Embryonic facial prominence (tissue), 1 donor: Measurements from ENCODE around the gene SMOC2.

Experiments used
- DNase-seq: peaks from one replicate; pipeline ENCODE4 v3.0.0-alpha.2; 2016; ENCODE audit errors: extremely low spot score

Gene SMOC2, protein sequence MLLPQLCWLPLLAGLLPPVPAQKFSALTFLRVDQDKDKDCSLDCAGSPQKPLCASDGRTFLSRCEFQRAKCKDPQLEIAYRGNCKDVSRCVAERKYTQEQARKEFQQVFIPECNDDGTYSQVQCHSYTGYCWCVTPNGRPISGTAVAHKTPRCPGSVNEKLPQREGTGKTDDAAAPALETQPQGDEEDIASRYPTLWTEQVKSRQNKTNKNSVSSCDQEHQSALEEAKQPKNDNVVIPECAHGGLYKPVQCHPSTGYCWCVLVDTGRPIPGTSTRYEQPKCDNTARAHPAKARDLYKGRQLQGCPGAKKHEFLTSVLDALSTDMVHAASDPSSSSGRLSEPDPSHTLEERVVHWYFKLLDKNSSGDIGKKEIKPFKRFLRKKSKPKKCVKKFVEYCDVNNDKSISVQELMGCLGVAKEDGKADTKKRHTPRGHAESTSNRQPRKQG

DNA sequence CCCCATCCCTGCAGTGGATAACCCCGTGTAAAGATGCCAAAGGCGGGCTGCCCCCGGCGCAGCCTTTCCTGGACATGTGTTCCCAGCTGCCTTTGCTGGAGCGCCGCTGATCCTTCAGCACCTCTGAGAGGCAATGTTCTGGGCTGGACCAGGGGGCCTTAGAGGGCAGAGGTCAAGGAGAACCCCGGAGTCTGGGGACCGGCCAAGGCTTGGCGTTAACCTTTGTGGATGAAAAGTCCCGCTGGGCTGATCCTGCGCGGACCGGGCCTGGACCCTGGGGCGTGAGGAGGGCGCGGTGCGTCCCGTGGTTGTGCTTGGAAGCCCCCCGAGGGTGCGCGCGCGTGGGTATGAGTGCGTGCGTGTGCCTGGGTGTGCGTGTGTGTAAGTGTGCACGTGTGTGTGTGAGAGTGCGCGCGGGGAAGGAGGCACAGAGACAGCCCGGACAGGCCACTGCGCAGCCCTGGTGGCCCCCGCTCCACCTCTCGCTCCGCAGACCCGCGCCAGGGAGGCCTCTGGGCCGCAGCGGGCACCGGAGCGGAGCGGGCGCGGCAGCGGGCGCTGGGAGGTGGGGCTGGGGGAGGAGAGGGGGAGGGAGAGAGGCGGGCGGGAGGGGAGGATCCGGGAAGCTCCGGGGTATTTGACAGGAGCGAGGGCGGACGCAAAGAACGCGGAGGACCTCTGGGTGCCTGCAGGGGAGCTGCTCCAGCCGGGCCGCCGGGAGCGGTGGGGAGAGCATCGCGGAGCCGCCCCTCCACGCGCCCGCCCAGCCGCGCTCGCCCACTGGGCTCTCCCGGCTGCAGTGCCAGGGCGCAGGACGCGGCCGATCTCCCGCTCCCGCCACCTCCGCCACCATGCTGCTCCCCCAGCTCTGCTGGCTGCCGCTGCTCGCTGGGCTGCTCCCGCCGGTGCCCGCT lies at the start of gene SMOC2:
TSS of gene SMOC2 (plus strand) at position 665 of the 914 bp plus-strand sequence. CDS start at position 852, 187 bp downstream.
- DNase-seq, result peak; percentile 67

DNA sequence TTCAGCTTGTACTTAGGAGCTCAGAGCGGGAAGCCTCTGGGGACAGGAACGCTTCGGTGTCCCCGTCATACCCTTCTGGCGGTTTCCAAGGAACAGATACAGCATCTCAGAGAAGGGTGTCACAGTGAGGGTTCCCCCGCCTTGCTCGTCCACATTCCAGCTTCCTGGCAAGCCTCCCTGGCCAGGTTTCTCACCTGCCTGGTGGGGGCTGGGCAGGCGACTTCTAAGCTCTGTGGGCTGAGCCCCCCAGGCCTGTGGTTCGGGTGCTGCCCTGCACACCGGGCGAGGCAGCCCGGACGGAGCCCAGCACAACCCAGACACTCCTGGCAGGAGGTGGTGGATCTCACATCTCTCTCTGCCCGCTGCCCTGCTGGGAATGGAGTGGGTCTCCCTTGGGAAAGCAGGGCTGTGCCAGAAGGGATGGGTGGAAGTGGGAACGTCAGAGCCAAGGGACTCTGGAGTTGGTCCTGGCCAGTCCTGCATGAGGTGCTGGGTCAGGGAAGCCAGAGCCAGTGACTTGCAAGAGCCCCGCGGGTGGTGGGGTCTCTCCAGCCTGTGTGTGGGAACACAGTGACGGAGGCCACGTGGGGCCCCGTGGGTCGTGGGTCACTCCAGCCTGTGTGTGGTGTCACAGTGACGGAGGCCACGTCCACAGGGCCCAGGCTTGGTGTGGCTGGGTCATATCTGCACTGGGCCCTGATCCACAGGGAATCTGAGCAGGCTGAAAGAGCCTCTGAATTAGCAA lies 47.7 kb upstream of the SMOC2 start:
- DNase-seq, result no peak

DNA sequence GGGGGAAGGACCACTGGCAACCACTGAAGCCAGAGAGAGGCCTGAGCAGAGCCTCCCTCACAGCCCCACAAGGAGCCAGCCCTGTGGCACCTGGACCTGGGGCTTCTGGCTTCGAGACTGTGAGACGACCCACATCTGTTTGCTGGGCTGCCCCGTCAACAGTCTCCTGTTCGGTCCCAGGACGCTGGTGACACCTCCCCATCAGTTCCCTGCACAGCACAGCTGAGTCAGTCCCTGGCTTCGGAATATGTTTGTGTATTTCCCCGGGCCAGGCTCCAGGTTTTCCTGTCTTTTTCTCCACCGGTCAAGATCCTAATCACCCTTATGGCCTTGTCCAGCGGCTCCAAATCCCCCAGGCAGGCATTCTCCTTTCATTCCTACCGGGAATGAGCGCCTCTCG lies 46.4 kb upstream of the SMOC2 start:
- DNase-seq, result no peak

DNA sequence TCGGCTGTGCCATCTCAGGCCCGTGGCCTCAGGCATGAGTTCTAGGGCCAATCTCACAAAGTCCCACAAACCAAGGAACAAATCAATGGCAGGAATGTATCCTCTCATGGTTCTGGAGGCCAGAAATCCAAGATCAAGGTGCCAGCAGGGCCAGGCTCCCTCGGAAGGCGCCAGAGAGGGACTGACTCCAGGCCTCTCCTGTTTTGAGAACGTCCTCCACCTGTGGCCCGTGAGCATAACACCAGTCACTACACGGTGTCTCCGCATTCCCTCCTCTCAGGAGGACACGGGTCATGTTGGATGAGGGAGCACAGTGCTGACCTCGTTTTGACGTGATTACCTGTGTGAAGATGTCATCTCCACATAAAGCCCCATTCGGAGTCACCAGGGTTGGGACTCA lies 45.0 kb upstream of the SMOC2 start:
- no peak for DNase-seq

DNA sequence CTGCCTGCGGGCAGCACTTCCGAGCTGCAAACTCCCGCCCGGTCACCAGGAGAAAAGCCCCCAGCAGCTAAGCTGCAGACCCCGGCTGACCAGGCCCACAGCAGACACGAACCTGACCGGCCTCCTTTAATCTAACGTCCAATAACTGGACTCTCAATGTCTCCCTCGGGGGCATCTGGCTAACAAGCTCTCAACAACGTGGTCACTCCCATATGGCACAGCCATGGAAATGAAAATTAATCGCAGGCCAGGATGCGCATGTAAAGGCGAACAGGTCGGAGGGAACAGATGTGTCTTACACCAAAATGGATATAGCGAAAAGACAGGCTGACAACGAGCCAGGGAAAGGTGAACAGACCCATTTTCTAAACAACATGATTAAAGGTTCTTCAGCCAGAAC lies 44.4 kb upstream of the SMOC2 start:
- no peak for DNase-seq

DNA sequence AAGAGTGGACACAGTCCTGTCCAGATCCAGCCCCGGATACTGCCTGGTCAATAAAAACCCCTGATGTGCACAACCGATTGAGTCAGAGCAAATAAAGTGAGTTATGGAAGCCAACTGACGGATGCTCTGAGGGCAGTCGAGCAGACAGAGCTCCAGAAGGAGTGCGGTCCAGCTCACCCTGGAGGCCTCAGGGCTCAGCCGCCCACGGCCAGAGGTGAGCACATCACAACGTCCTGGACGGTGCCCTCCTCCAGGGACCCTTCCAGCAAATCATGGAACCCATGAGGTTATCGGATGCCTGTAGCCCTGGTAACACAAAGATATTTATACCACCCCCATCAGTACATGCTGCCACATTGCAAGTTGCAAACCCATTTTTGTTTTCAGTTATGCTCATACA lies 44.0 kb upstream of the SMOC2 start:
- no peak for DNase-seq

DNA sequence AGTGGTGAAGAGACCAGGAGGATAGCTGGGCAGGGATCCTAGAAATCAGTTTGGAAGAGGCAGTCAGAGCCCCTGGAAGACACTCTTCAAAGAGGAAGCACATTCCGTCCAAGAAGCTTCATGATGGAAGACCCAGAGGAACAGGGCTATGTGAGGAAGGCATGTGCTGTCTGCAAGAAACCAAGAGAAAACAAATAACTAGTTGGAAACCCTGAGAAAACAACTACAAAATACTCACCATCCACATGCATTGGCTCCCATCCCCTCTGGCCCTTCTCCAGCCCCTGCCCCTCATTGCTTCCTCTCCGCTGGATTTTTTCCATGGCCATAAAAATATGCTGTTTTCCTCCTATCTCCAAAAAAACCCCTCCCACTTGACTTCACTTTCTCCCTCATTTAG lies 40.9 kb upstream of the SMOC2 start:
- DNase-seq, result no peak

DNA sequence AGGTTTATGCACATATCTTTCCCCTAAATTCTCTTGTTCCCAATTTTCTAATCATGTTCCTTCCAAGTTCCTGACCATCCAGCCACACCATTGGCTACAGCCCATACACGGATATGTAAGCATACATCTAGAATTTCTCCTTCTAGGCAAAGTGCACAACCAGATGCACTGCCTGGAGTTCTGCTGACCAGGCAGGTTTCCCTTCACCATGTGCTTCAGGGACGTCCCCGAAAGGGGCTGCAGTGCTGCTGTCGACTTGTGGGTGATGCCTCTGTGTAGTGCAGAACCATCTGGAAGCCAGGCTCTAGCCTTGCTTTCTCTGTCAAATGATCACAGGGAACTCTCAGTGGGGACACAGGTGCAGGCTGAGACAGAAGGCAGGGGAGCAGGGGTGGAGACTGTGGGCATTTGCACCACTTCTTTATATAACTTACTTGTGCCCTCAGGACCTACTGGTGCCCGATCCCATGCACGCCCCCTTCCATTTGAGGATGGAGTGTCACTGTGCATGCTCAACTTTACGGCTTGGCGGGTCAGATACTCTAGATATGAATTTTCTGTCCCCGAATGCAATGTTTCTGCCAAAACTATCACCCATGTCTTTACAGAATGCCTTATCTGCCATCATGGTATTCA lies 37.5 kb upstream of the SMOC2 start:
- no peak for DNase-seq

DNA sequence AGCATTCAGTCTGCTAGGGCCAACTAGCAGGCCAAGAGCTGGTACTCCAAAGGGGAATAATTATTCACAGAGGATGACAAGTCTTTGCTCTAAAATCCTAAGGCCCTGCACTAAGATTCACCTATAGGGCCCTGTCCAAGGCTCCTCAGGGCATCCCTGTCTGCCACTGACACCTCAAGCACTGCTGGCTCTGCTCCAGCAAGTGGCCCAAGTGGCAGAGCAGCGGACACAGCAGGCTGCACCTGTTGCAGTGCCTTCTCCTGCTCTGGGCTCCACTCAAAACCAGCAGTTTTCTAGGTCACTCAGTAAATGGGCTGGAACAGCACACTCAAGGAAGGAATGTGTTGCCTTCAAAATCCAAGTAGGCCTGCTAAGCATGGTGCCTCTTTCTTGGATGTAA lies 36.4 kb upstream of the SMOC2 start:
- no peak for DNase-seq

DNA sequence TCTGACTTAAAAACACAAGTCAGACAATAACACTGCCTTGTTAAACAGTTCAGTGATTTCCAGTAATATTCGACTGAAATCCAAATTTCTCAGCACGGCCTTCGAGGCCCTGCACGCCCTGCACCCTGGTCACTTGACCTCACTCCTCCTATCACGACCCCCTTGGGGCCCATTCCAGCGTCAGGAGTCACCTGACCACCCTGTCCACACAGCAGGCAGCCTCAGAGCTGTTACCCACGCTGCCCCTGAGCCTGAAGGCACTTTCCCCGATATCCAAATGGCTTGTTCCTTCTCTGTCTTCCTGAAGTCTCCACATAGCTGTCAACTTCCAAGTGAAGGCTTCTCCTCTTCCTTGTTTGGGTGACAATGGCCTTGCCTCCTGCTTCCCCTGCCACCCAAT lies 33.1 kb upstream of the SMOC2 start:
- no peak for DNase-seq

DNA sequence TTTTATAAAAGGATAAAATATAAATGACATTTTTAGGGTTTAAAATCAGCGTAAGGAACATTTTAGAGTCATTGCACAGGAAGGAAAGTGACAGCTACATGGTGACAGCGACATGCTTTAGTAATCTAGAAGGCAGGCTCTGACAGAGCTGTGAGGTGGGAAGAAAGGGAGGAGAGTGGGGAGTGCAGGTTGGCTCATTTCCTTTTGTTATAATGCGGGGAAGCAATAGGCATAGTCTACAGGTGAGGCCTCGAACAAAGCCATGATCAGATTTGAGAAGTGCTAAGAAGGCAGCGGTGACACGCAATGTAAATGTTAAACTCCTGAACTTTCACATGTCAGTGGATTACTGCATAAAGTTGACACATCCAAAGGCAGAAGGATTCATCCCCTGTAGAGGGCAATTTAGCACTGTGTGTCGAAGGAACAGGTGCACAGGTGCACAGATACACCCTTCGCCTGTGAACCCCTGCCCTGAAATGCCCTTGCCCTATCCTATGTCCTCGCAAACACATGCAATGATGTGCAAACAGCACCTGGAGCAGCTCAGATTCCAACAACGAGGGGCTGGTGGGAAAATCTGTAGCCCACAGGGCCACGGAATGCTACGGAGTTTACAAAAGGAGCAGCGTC lies 32.4 kb upstream of the SMOC2 start:
- no peak for DNase-seq

DNA sequence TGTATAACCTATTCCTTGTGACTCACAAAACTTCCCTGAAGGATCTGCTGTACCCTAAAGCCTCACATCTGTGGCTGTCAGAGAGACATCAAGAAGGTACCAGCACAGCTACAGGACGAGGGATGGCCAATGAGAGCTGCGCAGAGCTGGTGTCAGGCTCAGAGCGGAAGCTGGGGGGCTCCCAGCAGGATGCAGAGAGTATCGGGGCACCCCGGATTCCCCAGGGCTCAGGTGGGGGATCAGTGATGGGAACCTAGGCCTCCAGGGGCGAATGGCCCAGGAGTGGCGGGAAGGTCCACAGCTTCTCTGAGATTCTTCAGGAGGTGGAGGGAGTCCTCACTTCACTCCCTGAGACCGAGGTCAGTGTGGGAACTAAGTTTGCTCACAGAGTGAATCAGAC lies 30.9 kb upstream of the SMOC2 start:
- DNase-seq, result no peak

DNA sequence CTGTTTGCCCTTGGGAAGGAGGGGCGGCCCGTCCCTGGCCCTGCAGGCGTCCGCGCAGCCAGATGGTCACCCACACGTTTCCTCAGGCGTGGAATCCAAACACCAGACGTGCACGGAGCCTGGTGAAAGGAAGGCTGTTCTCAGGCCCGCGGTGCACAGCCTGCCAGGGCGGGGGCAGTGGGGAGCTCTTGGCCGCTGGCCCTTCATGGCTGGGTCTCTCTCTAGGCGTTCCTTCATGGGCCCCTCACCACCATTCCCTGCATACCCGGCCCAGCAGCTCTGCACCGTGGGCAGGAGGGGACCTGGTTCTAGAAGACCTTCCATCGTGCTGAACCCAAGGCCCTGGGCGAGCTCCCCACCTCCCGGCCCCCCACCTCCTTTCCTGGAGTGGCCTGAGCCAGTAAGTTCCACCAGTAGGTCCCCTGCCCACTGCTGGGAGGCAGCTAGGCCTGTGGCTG lies 30.4 kb upstream of the SMOC2 start:
- DNase-seq, result no peak

DNA sequence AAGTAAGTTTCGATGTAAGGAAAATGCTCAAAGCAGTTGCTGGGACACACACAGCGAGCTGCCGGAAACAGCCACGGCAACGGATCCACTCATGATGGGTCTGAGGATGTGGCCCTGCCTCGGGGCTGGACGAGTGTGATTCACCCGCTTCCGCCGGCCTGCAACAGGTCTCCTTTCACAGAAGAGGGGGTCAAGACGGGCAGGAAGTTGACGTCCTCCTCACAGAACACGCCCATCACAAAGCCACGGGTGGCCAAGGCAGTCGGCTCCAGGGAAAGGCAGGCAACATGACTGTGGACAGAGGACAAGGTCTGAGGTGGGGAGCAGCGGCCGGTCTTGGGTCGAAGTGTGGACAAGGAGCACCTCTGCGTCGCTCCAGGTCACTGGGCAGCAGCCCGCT lies 29.9 kb upstream of the SMOC2 start:
- no peak for DNase-seq

DNA sequence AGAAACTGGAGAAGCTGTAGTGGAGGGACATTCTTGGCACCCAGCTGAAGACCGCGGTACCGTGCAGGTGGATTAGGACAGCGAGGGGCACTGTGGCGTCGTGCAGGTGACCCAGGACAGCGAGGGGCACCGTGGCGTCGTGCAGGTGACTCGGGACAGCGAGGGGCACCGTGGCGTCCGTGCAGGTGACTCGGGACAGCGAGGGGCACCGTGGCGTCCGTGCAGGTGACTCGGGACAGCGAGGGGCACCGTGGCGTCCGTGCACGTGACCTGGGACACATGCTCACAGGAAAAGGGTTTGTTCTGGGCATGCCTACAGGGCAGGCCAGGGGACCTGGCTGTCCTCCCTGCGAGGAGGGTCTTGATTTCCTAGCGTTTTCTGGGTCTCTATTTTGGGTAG lies 29.2 kb upstream of the SMOC2 start:
- no peak for DNase-seq

DNA sequence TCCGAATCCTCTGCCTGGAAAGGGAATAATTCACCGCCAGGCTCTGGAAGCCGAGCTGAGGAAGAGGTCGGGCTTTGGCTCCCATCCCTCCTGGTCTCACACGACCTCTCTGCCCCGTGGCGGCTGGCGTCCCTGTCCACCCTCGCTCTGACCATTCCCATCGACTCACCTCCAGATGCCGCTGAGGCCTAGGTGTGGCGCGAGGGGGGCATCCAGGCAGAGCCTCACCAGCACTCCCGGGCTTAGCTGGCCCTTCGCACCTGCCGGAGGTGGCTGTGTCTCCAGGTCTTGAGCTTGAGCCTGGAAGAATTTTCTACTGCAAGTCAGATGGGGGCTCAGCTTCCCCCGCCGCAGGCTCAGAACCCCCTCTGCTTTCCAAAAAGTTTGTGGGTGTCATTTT lies 28.5 kb upstream of the SMOC2 start:
- no peak for DNase-seq

DNA sequence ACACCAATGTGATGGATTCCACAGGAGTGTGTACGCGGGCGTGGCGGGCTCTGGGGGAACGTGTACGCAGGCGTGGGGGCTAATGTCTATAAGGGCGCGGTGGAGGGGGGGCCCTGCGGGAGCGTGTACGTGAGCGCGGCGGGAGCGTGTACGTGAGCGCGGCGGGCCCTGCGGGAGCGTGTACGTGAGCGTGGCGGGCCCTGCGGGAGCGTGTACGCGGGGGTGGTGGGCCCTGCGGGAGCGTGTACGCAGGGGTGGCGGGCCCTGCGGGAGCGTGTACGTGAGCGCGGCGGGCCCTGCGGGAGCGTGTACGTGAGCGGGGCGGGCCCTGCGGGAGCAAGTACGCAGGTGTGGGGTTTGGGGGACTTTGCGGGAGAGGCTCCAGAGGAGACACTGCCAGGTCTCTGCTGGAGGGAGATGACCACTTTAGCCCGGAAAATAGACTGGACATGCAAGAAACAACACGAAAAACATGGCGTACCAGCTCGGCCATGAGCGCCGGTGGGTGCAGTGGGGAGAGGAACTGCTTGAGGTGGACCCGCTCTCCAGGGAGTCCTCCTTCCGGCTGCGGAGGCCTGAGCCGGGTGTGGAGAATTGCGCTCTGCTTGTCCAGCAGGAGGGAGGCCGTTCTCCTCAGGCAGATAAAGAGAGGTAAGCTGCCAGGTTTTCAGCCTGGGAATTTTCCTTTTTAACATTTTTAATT lies 27.8 kb upstream of the SMOC2 start:
- DNase-seq, result no peak

DNA sequence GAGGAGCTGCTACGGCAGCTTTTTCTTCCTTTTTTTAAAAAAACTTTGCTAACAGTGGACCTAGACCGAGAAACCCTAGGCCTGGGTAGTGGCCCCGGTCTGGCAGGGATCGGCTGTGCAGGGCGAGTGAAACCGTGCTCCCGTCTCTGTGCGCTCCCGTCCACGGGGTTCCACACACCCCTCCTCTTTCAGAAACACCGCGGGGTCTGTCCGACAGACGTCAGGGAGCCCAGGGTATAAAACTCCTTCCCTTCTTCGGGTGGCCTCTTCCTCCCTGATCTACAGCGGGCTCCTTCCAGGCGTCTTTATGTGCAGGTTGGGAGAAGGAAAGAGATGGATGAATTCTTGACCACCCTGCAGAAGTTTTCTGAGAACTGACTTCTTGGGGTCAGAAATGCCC lies 27.1 kb upstream of the SMOC2 start:
- no peak for DNase-seq

DNA sequence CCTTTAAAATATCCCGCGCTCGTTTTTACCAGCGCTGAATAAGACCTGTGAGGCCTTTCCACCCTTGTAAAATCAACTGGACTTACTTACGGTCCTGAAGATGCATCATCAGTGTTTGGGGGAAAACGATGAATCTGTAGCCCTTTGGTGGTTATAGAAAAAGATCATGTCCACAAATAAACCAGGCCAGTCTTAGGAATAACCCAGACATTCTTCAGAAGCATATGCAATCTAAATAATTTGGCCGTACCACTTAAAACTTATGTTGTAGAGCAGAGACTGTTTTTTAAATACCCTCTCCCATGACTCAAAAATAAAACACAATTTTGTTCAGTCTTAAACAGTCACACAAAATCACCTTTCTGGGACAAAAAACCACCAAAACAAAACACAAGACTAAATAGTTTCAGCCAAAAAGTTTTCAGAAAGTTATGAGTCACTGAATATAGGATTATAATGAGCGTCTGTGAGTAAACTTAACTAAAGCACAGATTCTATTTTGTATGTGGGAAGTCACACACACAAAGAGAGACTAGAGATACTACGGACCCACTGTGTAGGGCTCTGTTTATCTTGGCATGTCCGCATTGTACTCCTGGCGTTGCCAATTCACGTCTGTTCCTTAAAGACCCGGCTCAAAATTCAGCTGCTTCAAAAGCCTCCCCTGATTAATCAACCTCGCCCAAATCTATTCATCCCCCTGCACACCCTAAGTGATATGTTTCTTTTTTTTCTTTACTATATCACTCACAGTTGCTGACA lies 26.5 kb upstream of the SMOC2 start:
- DNase-seq, result peak; percentile 33
